NCI-H82 treated with DMSO at 0.1 percent for 48 hours (cell line): ENCODE results near the gene LRRC2.
"Not testable (repeated sequence)": the region's sequence is repeated elsewhere in the genome, so short reads cannot be mapped to it uniquely, and the experiment has no call there.

Experiments
- DNase-seq: peaks from one replicate; lab custom pipeline; 2025; ENCODE audit not compliant: unreplicated experiment; lab: John Stamatoyannopoulos, UW

The LRRC2 gene

DNA sequence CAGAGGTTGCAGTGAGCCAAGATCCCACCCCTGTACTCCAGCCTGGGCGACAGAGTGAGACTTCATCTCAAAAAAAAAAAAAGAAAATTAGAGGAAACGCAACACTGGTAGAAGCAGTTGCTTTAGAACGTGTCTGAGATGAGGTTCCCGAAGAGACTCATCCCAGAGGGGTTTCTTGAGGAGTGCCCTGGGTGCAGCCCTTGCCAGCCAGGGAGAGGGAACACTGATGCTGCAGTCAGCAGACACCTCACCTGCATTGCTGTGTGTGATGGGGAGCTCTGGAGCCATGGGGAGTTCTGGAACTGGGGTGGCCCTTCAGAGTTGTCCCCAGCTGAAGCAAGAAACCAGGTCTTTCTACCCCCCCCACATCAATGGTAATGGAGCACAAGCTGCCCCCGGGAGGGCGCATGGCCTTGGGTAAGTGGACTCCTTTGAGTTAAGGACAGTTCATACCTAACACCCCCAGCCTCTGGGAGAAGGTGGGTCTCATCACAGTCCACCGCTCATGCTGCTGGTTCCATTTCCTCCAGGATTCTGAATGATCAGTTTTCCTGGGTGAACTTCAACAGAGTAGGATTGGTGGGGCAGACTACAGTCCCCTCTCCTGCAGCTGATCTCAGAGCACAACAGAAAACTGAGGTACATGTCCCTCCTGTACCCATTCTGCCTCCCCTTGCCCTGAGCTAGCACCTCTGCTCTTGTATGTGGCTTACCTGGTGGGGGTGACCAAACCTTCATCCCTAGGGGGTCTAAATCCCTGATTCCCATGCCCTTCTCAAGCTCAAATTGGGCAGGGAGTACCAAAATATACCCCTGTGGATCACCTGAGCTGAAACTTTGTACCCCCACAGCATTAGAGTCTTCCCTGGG lies 18.7 kb upstream of the LRRC2 start:
- DNase-seq: no peak

DNA sequence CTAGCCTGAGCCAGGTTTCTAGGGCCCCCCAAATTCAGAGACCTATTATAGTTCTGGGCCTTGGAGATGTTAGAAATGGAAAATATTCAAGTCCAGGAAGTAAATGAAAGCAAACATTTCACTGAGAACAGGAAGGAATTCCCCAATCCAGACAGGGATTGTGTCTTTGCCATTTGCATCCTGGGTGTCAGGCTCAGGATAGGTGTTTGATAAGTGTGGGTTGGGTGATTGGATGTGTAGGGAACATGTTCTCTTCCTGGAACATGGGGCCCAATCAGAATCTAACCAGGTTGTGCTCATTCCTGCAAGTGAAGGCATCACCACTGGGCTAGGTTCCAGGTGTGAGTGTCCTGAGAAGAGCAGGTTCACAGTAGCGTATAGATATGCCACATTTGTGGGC lies 14.6 kb upstream of the LRRC2 start:
- DNase-seq: no peak

DNA sequence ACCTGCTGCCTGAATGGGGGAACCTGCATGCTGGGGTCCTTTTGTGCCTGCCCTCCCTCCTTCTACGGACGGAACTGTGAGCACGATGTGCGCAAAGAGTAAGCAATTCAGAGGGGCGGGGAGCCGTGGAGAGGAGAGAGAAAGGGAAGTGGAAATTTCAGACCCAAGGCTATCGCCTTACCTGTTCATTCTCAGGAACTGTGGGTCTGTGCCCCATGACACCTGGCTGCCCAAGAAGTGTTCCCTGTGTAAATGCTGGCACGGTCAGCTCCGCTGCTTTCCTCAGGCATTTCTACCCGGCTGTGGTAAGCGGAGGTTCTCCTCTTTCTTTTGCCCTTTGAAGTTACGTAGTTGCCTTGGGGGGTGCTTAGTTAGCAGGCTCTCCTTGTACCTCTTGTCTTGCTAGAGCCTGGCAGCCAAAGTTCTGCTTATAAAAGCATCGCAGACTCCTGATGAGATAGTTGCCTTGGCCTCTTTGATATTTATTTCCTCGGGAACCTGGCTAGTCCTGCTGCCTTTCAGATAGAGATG lies 13.7 kb upstream of the LRRC2 start:
- no peak for DNase-seq

DNA sequence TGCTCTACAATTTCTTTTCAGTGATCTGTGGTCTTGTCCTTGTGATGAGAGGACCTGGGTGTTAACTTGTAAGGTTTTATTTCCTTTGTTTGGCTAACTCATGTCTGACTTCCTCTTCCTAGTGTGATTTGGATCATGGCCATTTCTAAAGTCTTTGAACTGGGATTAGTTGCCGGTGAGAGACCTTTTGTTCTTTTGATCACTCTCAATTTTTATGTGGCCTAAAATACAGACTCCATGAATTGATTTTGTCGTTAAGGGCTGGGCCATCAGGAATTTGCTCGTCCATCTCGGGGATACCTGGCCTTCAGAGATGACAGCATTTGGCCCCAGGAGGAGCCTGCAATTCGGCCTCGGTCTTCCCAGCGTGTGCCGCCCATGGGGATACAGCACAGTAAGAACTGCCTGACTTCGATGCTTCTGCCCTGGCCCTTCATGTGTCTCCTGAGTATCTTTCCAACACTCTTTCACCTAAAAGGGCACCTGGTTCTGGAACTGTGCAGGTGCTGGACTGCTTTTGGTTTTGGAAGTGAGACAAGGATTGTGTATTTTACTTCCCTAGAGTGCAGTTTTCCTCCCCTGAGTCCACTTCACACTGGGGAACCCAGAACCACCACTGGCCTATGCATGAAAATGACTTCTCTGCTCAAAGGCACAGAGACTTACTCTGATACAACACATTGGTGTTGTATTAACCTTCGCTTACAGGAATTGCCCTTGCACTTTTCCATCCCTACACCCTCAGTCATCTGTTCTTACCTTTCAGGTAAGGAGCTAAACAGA lies 13.1 kb upstream of the LRRC2 start:
- no peak for DNase-seq

DNA sequence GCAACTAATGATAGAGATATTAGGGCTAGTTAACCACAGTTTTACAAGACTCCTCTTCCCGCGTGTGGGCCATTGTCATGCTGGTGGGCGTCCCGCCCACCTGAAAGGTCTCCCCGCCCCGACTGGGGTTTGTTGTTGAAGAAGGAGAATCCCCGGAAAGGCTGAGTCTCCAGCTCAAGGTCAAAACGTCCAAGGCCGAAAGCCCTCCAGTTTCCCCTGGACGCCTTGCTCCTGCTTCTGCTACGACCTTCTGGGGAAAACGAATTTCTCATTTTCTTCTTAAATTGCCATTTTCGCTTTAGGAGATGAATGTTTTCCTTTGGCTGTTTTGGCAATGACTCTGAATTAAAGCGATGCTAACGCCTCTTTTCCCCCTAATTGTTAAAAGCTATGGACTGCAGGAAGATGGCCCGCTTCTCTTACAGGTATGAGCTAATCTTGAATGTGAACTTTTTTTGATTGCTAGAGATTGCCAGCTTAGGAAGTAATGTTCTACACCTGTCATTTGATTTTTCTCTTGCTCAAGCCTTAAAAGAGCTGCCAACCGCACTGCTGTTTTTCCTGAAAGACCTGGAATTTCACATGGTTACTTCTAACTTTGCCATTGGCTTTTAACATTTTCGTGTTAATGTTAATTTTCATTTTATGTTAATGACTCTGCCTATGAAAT lies 11.6 kb upstream of the LRRC2 start:
- DNase-seq: not testable (repeated sequence)

DNA sequence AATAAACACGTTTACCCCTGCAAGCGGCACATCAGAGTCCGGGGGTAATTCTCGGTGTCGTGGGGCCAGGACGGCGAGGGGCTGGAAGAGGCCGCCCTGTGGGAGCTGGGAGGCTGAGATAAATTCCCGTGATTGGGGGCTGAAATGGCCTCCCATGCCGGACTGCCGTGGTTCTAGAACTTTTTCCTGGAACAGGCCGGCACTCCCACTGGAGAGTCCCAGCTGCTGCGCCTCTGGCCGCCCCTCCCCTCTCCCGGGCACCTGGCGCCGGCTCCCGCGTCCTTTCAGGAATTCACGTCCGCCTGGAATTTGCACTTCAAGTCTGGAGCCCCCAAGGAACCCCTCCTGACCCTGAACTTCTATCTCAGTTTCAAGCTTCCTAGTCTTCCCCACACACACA lies 10.8 kb upstream of the LRRC2 start:
- no peak for DNase-seq

DNA sequence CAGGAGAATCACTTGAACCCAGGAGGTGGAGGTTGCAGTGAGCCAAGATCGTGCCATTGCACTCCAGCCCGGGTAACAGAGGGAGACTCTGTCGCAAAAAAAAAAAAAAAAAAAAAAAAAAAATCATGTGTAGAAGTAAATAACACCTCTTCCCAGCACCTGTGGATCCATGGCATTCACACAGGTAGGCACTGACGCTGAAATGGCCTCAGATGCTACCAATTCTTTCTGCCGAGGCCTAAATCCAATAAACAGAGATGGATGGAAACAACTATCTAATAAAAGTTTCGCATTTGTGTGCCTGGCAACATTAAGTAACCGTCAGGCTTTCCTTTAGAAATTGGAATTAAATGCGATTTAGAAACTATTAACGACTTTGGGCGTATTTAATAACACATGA lies 10.3 kb upstream of the LRRC2 start:
- DNase-seq: no peak

DNA sequence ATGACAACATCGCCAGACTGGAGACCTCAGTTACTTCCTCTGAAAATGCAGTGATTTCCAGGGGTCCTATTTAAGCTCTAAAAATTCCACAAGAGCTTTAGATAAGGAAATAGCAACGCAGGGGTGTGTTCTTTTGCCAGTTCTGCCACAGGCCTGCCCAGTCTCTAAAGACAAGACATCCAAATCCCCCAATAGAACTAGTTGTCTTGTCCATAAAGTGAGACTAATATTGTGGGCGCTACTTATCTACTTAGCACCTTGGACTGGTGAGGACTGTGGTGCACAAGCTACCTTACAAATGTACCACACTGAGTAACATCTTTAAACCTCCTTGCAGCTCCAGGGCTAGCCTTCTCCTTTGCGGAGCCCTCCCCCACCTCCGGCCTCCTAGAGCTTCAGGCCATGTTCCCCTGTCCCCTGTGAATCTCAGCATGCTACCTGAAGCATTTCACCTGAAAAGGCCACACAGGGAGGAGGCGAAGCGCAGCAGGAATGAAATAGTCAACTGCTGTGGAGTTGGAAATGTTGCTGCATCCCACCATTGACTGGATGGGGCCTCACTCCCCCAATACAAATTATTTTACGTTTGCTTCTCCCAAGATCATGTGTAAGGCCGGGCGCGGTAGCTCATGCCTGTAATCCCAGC lies 9.6 kb upstream of the LRRC2 start:
- DNase-seq: no peak

DNA sequence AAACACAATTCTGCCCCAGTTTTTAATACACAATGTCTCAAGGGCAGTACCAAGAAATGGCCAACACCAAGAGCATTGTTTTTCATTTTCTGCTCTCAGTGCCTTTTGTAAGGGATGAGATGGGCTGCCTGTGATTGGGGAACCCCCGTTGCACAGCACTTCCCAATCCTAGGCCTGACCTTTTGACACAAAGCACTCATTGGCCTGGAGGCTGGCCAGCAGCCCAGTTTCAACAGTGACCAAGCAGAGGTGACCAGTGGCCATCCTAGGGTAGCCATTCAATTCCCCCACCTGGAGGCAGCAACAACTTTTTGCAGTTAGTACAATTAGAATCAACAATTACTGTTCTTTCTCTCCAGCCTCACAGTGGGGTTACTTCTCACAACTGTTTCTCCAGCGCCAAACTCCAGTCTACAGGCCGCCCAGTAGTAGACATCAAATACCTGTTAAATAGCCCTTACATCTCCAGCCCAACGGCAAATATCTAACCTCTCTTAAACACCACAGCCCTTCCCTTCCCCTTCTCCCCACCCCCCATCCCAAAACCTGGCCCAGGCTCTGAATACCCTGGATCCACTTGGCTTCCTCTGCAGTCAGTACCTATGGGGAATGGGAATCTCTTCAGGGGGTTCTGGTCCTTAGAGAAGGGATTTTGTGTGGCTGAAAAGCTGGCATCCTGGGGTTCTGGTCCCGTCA lies 8.9 kb upstream of the LRRC2 start:
- DNase-seq: no peak

DNA sequence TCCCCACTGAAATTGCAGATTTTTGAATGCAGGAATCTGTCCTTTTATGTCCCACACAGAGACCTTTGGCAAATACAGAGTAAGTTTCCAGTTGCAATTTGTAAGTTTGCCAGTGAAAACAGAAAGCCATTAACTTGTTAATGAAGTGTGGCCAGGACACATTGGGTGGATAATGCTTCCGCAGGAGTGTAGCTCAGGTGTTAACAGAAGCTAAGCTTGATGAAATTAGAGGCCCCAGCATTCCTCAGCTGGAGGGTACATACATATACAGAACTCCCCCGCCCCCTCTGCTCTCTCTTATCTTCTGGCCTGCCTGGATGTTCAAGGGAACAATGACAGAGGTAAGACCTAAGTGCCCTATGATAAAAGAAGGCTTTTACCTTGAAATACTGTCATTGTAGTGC lies 8.1 kb upstream of the LRRC2 start:
- no peak for DNase-seq

DNA sequence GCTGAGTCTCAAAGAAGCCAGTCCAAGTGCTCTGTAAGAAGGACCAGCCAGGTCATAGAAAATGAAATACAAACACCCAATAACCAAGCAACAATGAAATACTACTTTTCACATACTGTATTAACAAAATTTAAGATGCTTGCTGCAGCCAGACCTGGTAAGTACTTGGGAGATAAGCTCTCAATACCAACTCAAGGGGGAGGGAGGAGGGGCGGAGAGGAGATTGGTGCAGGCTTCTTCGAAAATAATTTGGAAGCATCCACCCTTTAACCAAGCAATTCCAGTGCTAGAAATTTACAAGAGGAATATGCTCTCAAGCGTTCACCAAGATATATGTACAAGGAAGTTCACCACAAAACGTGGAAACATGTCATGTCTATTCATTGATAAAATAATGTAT lies 7.6 kb upstream of the LRRC2 start:
- no peak for DNase-seq

DNA sequence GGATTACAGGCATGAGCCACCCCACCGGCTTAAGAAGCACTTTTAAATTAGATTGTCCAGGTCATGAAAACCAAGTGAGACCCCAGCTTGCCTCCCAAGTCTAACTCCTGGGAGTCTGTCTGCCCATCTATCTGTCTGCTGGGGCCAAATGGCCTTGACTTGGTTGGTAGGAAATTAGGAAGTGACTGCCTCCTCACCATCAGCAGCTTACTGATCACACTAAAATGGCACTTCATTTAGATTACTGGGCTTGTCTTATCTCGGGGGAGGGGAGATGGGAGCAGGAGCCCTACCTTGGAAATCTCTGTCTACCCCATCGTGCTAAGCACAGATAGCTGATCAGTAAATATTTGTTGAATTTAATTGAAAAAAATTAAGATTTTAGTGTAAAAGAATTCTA lies 5.6 kb upstream of the LRRC2 start:
- DNase-seq: no peak

DNA sequence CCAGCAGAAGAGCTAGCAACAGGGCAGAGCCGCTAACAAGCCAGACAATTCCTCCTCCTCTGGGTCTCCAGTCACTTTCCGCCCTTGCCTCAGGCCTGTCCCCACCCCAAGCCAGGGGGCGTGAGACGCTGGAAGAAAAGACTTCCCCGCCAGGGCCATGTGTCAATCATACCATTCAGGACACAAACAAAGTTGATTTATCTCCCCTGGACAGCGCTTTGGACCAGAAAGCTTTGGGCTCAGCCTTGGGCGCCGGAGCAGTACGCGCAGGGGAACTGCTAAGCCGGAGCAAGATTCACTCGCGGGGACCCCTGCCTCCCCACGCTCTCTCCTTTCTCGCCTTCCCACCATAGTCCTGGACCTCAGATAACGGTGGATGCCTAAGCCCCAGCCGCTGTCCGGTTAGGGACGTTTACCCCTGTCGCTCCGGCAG lies 479 bp downstream of the LRRC2 start:
- DNase-seq: no peak

DNA sequence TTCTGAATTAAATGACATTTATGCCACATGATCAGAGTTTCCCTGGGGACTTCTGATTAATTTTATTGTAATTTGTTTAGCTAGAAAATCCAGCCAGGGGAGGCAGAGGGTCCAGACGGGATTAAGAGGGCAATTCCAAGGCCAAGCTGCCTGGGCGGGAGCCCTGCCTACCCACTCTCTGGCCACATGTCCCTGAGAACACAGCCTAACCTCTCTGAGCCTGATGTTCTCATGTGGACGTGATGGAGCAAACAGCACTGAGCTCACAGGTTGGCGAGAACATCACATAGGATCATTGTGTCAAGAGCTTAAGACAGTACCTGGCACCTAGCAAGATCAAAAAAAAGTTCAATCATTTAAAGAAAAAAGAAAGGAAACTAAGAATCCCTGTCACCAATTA lies 1.0 kb downstream of the LRRC2 start:
- no peak for DNase-seq

DNA sequence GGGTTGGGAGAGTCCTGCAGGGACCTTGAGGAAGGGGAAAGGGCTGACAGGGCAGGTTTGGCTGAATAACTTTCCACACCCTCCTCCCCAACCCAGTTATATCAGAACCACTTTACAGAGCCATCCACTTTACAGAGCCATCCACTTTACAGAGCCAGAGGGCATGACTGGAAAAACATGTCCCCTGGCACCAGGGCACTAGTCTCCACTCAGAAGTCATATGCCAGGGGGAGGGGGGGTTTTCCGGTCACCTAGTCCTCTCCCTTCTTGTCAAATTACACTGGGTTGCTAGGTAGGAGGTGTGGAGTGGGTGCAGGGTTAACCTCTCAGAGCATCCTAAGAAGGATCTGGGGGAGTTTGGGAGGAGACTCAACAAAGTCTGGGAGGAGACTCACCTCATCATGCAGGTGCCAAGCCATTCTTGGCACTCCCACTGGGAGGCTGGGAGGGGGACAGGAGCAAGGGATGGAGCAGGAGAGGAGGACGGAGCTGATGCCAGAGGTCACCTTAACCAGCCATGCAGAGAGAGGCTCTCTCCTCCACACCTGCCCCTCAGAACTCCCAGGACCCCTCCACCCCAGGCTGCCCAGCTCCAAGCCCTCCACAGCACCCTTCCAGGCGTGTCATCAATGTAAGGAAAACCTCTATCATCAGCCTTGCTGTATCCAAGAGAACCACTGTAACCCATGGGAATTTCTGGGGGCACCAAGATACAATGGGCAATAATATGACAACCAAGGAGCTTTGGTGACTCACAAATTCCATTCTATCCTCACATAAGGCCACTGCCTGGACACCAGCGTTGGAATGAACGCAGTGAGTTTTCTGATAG lies 1.7 kb downstream of the LRRC2 start:
- no peak for DNase-seq

DNA sequence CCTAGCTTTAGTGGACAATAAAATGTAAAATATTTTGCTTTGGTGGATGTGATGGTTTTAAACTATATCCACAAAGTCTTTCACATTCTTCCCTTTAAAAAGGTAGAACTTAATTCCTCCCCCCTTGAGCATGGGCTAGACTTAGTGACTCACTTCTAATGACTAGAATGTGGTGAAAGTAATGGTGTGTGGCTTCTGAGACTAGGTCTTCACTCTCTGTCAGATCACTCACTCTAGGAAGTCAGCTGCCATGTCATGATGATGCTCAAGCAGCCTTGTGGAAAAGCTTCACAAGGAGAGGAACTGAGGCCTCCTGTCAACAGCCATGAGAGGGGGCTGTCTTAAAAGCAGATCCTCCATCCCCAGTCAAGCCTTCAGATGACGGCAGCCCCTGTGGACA lies 4.2 kb downstream of the LRRC2 start:
- no peak for DNase-seq

DNA sequence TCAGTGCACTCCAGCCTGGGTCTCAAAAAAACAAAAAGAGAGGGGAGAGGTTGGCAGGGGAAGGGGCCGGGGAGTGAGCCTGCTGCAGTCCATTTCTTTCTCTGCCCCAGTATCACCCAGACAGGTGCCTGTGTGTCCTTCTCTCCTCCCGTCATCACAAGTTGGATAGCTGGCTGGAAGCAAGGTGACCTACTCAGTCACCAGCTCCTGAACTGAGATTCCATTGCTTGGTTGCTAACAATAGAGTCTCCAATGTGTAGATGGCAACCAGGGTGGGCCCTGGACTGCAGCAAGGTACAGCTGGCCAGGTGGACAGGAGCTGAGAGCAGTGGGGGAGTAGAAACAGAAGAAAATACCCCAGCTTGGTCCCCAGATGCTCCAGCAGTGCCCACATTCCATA lies 4.6 kb downstream of the LRRC2 start:
- DNase-seq: no peak

DNA sequence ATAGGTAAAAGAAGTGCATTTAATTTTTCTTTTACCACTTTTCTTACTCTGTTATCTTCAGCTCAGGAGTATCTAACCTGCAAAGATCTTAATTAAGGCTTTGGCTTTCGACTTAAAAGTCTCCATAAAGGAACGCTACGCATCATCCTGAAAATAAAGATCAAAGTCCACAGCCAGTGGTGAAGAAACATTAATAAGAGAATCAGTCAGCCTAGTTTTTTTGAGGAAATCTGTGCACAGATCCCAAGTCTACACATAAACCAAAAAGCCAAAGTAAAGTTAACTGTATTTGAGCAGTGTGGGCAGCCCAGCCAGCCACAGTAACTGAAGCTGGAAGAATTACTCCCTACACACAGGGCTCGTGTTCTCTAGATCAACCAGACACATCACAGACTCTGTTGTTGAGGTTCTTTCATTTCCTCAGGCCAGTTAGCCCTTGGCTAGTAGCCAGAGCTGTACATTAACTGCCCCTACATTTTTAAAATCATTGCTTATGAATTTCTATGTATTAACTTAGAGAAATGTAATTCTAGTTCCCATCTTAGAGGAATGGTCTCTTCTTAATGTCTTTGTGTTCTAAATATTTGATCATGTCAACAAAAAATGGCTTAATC lies 6.9 kb downstream of the LRRC2 start:
- DNase-seq: no peak
